IMR-90 (cell line): ENCODE data around the gene POLRMT. TPM values are rescaled to one million over a fixed set of nuclear protein-coding genes. Genes with fewer than 3 reads are reported as not detected.

Source experiments
- ATAC-seq: fragments of 200-7000 bp; cut with Tn5 transposase; 2 replicates; pipeline ENCODE4 v1.9.1; 2020; ENCODE audit warnings: low read depth, mild to moderate bottlenecking, moderate library complexity
- BruUV-seq: library from RNA; stranded (reverse); fragments of 400-500 nt; replicated peaks from 2 replicates; lab custom pipeline; 2021; lab: Mats Ljungman, UMichigan
- CTCF ChIA-PET: fragments of 300-600 bp; formaldehyde crosslinking; extraction: SDS; loops from one replicate; lab custom pipeline; 2021; ENCODE audit warnings: antibody characterized with exemption; lab: Yijun Ruan, JAX
- POLR2A ChIA-PET: fragments of 300-600 bp; sonication (Branson Sonifier 250); formaldehyde crosslinking; loops from one replicate; lab custom pipeline; 2022; ENCODE audit warnings: antibody characterized with exemption; ENCODE audit not compliant: unreplicated experiment; lab: Charles Lee
- DNase-seq: peaks from one replicate; pipeline ENCODE4 v3.0.0; 2013
- H2AFZ ChIP-seq: replicated peaks from 2 replicates; pipeline ENCODE3; 2013; ENCODE audit warnings: low read length, mild to moderate bottlenecking; ENCODE audit not compliant: poor library complexity
- H2AK5ac ChIP-seq: 2 replicates; pipeline ENCODE4 v1.6.1; 2013; ENCODE audit warnings: low read depth, low read length, inconsistent platforms
- H2AK9ac ChIP-seq: replicated peaks from 2 replicates; pipeline ENCODE3; 2013; ENCODE audit warnings: mild to moderate bottlenecking, low read depth, low read length, moderate library complexity; ENCODE audit not compliant: poor library complexity
- H2BK120ac ChIP-seq: 2 replicates; pipeline ENCODE4 v1.6.1; 2013; ENCODE audit warnings: low read depth, low read length, inconsistent platforms
- H2BK15ac ChIP-seq: 3 replicates; pipeline ENCODE4 v1.6.1; 2013; ENCODE audit warnings: low read depth, low read length, inconsistent platforms
- H2BK20ac ChIP-seq: 2 replicates; pipeline ENCODE4 v1.6.1; 2013; ENCODE audit warnings: low read depth, mild to moderate bottlenecking, inconsistent platforms, low read length, moderate library complexity
- H2BK5ac ChIP-seq: 2 replicates; pipeline ENCODE4 v1.6.1; 2013; ENCODE audit warnings: mild to moderate bottlenecking, low read depth, low read length, inconsistent platforms; ENCODE audit not compliant: poor library complexity, severe bottlenecking
- H3K14ac ChIP-seq: replicated peaks from 2 replicates; pipeline ENCODE4 v1.6.1; 2013; ENCODE audit warnings: low read depth, low read length, inconsistent platforms
- H3K18ac ChIP-seq: 2 replicates; pipeline ENCODE4 v1.6.1; 2013; ENCODE audit warnings: low read depth, low read length, control low read depth
- H3K23ac ChIP-seq: 2 replicates; pipeline ENCODE4 v1.6.1; 2013; ENCODE audit warnings: low read depth, low read length, inconsistent platforms
- H3K27ac ChIP-seq: 2 replicates; pipeline ENCODE4 v1.5.1; 2013; ENCODE audit warnings: mild to moderate bottlenecking, control low read depth, low read length; ENCODE audit not compliant: insufficient read depth
- H3K27me3 ChIP-seq: 2 replicates; pipeline ENCODE4 v1.6.1; 2013; ENCODE audit warnings: low read length; ENCODE audit not compliant: control insufficient read depth, insufficient read depth
- H3K36me3 ChIP-seq: 2 replicates; pipeline ENCODE4 v1.6.1; 2013; ENCODE audit warnings: low read length, mixed read lengths; ENCODE audit not compliant: control insufficient read depth, insufficient read depth
- H3K4ac ChIP-seq: 2 replicates; pipeline ENCODE4 v1.6.1; 2013; ENCODE audit warnings: low read depth, low read length, inconsistent platforms
- H3K4me1 ChIP-seq: 2 replicates; pipeline ENCODE4 v1.6.1; 2013; ENCODE audit warnings: low read length, mixed read lengths; ENCODE audit not compliant: control insufficient read depth, insufficient read depth
- H3K4me2 ChIP-seq: 2 replicates; pipeline ENCODE4 v1.6.1; 2013; ENCODE audit warnings: low read depth, mild to moderate bottlenecking, control low read depth, low read length, moderate library complexity
- H3K4me3 ChIP-seq: 2 replicates; pipeline ENCODE4 v1.5.1; 2013; ENCODE audit warnings: low read depth, mild to moderate bottlenecking, control low read depth, low read length, moderate library complexity; ENCODE audit not compliant: insufficient read depth
- H3K56ac ChIP-seq: 2 replicates; pipeline ENCODE4 v1.6.1; 2013; ENCODE audit warnings: low read length, inconsistent platforms; ENCODE audit not compliant: insufficient read depth; ENCODE audit errors: extremely low read depth
- H3K79me1 ChIP-seq, 2 experiments: 2 replicates each; pipeline ENCODE4 v1.6.1; 2013; ENCODE audit warnings: low read length in 2 of 2, inconsistent platforms in 1 of 2, low read depth in 1 of 2
- H3K9ac ChIP-seq: 2 replicates; pipeline ENCODE4 v1.6.1; 2013; ENCODE audit warnings: low read depth, low read length, control low read depth
- H3K9me1 ChIP-seq: 2 replicates; pipeline ENCODE4 v1.6.1; 2013; ENCODE audit warnings: low read length, inconsistent platforms; ENCODE audit not compliant: insufficient read depth
- H3K9me3 ChIP-seq: 2 replicates; pipeline ENCODE4 v1.6.1; 2013; ENCODE audit warnings: low read length; ENCODE audit not compliant: control insufficient read depth, insufficient read depth
- H4K20me1 ChIP-seq: 2 replicates; pipeline ENCODE4 v1.6.1; 2013; ENCODE audit warnings: low read length, inconsistent platforms; ENCODE audit not compliant: insufficient read depth
- H4K5ac ChIP-seq: 2 replicates; pipeline ENCODE4 v1.6.1; 2013; ENCODE audit warnings: mild to moderate bottlenecking, low read depth, low read length, control low read depth
- H4K8ac ChIP-seq, 2 experiments: 2 replicates each; pipeline ENCODE4 v1.6.1; 2013; ENCODE audit warnings: low read depth in 2 of 2, low read length in 2 of 2, control low read depth in 1 of 2, inconsistent platforms in 1 of 2
- H4K91ac ChIP-seq: 2 replicates; pipeline ENCODE4 v1.6.1; 2013; ENCODE audit warnings: low read depth, low read length, inconsistent platforms; ENCODE audit not compliant: insufficient read depth
- BHLHE40 ChIP-seq: fragments of 150-350 bp; IDR thresholded peaks from 2 replicates; pipeline ENCODE4 v1.6.1; 2016; ENCODE audit warnings: mild to moderate bottlenecking, low read depth, low read length
- CEBPB ChIP-seq: IDR thresholded peaks from 2 replicates; pipeline ENCODE4 v1.6.1; 2012; ENCODE audit warnings: low read depth, low read length, improper control_type of control experiment
- CHD1 ChIP-seq: IDR thresholded peaks from 2 replicates; pipeline ENCODE4 v1.6.1; 2012; ENCODE audit warnings: low read depth, low read length, improper control_type of control experiment
- FOS ChIP-seq: fragments of 150-350 bp; IDR thresholded peaks from 2 replicates; pipeline ENCODE4 v1.6.1; 2016; ENCODE audit warnings: low read depth, low read length
- MAFK ChIP-seq: IDR thresholded peaks from 2 replicates; pipeline ENCODE4 v1.6.1; 2012; ENCODE audit warnings: low read depth, low read length, improper control_type of control experiment
- MAZ ChIP-seq: IDR thresholded peaks from 2 replicates; pipeline ENCODE4 v1.6.1; 2012; ENCODE audit warnings: low read depth, mild to moderate bottlenecking, low read length, improper control_type of control experiment, moderate library complexity, borderline replicate concordance
- MXI1 ChIP-seq: IDR thresholded peaks from 2 replicates; pipeline ENCODE4 v1.6.1; 2012; ENCODE audit warnings: low read depth, mild to moderate bottlenecking, low read length, moderate library complexity, borderline replicate concordance
- NFE2L2 ChIP-seq: fragments of 150-350 bp; IDR thresholded peaks from 2 replicates; pipeline ENCODE4 v1.6.1; 2016; ENCODE audit warnings: low read depth, mild to moderate bottlenecking, low read length
- RAD21 ChIP-seq: IDR thresholded peaks from 2 replicates; pipeline ENCODE4 v1.6.1; 2012; ENCODE audit warnings: low read length, improper control_type of control experiment
- SMC3 ChIP-seq: fragments of 150-350 bp; IDR thresholded peaks from 2 replicates; pipeline ENCODE4 v1.6.1; 2016; ENCODE audit warnings: low read depth, mild to moderate bottlenecking, antibody characterized with exemption, low read length, moderate library complexity
- WGBS, 2 experiments: methylation state at CpG; one replicate each; pipeline versions ENCODE4 v1.1.5 to v1.1.7; 2013; ENCODE audit warnings: missing lambda C conversion rate in 2 of 2; ENCODE audit not compliant: insufficient read length in 1 of 2; ENCODE audit errors: extremely low coverage in 2 of 2; 5-methylcytosine and 5-hydroxymethylcytosine counted together
- dilution Hi-C: fragments of 300-500 bp; cut with HindIII; formaldehyde crosslinking; loops from one replicate; pipeline ENCODE4 v1.14.3; 2018; ENCODE audit warnings: low sequenced_read_pairs; ENCODE audit not compliant: unreplicated experiment
- in situ Hi-C: fragments of 300-500 bp; cut with MboI; formaldehyde crosslinking; loops from 3 replicates; pipeline ENCODE4 v1.14.3; 2019; ENCODE audit warnings: low sequenced_read_pairs, inconsistent platforms, mixed read lengths
- intact Hi-C: fragments of 100-400 bp; cut with micrococcal nuclease; formaldehyde crosslinking; loops from 2 replicates; pipeline ENCODE4 v1.10.0; 2022
- polyA plus RNA-seq, 3 experiments: library from polyadenylated mRNA; depleted of rRNA; stranded (reverse); fragments of >200 nt; gene quantifications; 2 replicates each; pipeline ENCODE4 v1.2.3, GENCODE V29; 2012; ENCODE audit warnings: low replicate concordance in 1 of 3
- total RNA-seq: library from RNA; depleted of rRNA; stranded (reverse); fragments of >200 nt; gene quantifications from 2 replicates; pipeline ENCODE4 v1.2.3, GENCODE V29; 2012
- TF ChIP-seq, protein P1 (sequence below): conservative IDR thresholded peaks from 2 replicates; pipeline ENCODE4 v1.5.1; 2012; ENCODE audit warnings: mild to moderate bottlenecking, low read depth, low read length, improper control_type of control experiment
- TF ChIP-seq, protein P2 (sequence below): fragments of 150-350 bp; IDR thresholded peaks from 2 replicates; pipeline ENCODE4 v1.6.1; 2016; ENCODE audit warnings: low read depth, mild to moderate bottlenecking, low read length, moderate library complexity, borderline replicate concordance
- TF ChIP-seq, protein P3 (sequence below): fragments of 150-350 bp; IDR thresholded peaks from 2 replicates; pipeline ENCODE4 v1.6.1; 2017; ENCODE audit warnings: mild to moderate bottlenecking, antibody characterized with exemption, low read length, low read depth

POLRMT gene
- total and polyA plus RNA-seq, 2 of the 4 experiments (the other 2 are of a cell fraction): 9.9 to 29.6 TPM

DNA sequence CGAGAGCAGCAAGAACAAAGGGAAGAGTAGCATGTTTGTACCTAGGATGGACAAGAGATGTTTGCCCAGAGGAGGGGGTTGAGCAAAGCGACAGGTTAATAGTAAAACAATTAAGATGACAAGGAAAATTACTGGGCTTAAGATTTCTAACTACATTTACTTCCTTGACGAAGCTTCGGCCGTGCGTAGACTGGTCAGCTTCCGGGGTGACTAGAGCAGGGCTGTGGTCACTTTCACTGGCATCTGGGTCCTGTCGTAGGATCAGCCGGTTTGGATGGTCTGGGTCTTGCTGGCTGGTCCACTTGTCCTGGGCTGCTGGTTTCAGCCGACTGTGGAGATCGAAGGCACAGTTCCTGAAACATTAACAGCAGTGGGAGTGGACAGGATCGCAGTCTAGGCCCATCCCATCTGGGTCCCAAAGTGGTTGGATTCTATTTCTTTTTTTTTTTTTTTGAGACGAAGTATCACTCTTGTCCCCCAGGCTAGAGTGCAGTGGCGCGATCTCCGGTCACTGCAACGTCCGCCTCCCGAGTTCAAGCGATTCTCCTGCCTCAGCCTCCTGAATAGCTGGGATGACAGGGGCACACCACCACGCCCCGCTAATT, 65.9 kb downstream of the POLRMT start:
- Histone ChIP-seq H3K9me3 (no peaks in the 10 kb centered on the region), H4K91ac (no peak overlapping the region), H3K9me1 (0 out of 2 replicates have a peak, but pooled peaks cover 4% of the 10 kb centered on the region), H3K27me3 (no peaks in the 10 kb centered on the region), H2AK9ac (no peak overlapping the region), H4K20me1 (no peaks in the 10 kb centered on the region), H3K36me3 (no peaks in the 10 kb centered on the region), H2BK15ac (no peak overlapping the region), H3K18ac (no peak overlapping the region), H2AK5ac (no peak overlapping the region), H2BK20ac (no peak overlapping the region), H3K27ac (no peak overlapping the region), H3K14ac (no peak overlapping the region), H2BK120ac (no peak overlapping the region), H3K4me1 (peaks cover 7% of the 10 kb centered on the region; the same call in 1 of the 2 replicates), H3K4me3 (no peak overlapping the region), H3K56ac (no peak overlapping the region), H3K23ac (no peak overlapping the region), H4K8ac (no peak overlapping the region), H4K5ac (no peak overlapping the region), H3K9ac (no peak overlapping the region), H3K79me1 (peaks cover 0 to 5% of the 10 kb centered on the region in 2 experiments; a peak in 1 of 4 replicates), H2BK5ac (no peak overlapping the region), H3K4ac (no peak overlapping the region), H2AFZ (no peak overlapping the region), H3K4me2 (no peak overlapping the region)
- dilution Hi-C loops (no loop called here), intact Hi-C loops (no loop called here), in situ Hi-C loops (no loop called here)
- ChIA-PET POLR2A (no interaction called here), CTCF (interaction anchor here (0.6 kb wide), 1 partner anchor 299 kb away, joined by 3 read pairs; no protein-coding TSS in a partner anchor)
- TF ChIP-seq BHLHE40: no peak
- TF ChIP-seq MAZ: no peak
- no peak for TF ChIP-seq MAFK
- no peak for TF ChIP-seq FOS
- TF ChIP-seq CEBPB: no peak
- no peak for TF ChIP-seq SMC3
- TF ChIP-seq RAD21: no peak
- TF ChIP-seq NFE2L2: no peak
- TF ChIP-seq, protein P1, sequence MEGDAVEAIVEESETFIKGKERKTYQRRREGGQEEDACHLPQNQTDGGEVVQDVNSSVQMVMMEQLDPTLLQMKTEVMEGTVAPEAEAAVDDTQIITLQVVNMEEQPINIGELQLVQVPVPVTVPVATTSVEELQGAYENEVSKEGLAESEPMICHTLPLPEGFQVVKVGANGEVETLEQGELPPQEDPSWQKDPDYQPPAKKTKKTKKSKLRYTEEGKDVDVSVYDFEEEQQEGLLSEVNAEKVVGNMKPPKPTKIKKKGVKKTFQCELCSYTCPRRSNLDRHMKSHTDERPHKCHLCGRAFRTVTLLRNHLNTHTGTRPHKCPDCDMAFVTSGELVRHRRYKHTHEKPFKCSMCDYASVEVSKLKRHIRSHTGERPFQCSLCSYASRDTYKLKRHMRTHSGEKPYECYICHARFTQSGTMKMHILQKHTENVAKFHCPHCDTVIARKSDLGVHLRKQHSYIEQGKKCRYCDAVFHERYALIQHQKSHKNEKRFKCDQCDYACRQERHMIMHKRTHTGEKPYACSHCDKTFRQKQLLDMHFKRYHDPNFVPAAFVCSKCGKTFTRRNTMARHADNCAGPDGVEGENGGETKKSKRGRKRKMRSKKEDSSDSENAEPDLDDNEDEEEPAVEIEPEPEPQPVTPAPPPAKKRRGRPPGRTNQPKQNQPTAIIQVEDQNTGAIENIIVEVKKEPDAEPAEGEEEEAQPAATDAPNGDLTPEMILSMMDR: no peak
- no peak for TF ChIP-seq MXI1
- TF ChIP-seq, protein P2, sequence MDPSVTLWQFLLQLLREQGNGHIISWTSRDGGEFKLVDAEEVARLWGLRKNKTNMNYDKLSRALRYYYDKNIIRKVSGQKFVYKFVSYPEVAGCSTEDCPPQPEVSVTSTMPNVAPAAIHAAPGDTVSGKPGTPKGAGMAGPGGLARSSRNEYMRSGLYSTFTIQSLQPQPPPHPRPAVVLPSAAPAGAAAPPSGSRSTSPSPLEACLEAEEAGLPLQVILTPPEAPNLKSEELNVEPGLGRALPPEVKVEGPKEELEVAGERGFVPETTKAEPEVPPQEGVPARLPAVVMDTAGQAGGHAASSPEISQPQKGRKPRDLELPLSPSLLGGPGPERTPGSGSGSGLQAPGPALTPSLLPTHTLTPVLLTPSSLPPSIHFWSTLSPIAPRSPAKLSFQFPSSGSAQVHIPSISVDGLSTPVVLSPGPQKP: no peak
- TF ChIP-seq, protein P3, sequence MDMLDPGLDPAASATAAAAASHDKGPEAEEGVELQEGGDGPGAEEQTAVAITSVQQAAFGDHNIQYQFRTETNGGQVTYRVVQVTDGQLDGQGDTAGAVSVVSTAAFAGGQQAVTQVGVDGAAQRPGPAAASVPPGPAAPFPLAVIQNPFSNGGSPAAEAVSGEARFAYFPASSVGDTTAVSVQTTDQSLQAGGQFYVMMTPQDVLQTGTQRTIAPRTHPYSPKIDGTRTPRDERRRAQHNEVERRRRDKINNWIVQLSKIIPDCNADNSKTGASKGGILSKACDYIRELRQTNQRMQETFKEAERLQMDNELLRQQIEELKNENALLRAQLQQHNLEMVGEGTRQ: no peak
- no peak for TF ChIP-seq CHD1
- no TSS peak for BruUV-seq
- DNase-seq (no peak), ATAC-seq (no peak)
- WGBS, 2 experiments: no CpG with 5 or more reads among the region's 22 CpGs
